CD14-positive monocyte (primary cell): ENCODE measurements around the gene LMO7. TPM values are rescaled to one million over a fixed set of nuclear protein-coding genes. Genes with fewer than 3 reads are reported as not detected.

Experiments
- DNase-seq, 3 donors: peaks; one replicate each; pipeline ENCODE4 v3.0.0-alpha.2; 2011 to 2022
- H2AFZ ChIP-seq: 2 replicates; pipeline ENCODE4 v1.6.0; 2012; ENCODE audit warnings: mild to moderate bottlenecking, low read depth, low read length, inconsistent platforms; ENCODE audit not compliant: insufficient read depth, poor library complexity, severe bottlenecking
- H3K27ac ChIP-seq, 2 donors: 1 replicate in 1 of 2; 2 replicates in 1 of 2; pipeline ENCODE4 v1.5.1; 2012 to 2013; ENCODE audit warnings: low read length in 2 of 2, control low read depth in 1 of 2, inconsistent platforms in 1 of 2, low read depth in 1 of 2, mild to moderate bottlenecking in 1 of 2
- H3K27me3 ChIP-seq, 2 donors: one replicate each; pipeline versions ENCODE4 v1.6.0 to v1.6.1; 2011 to 2013; ENCODE audit warnings: low read length in 2 of 2; ENCODE audit not compliant: control insufficient read depth in 2 of 2, insufficient read depth in 2 of 2
- H3K36me3 ChIP-seq, 2 donors: replicated peaks in 1 of 2; 1 replicate in 1 of 2; 2 replicates in 1 of 2; pipeline versions ENCODE4 v1.5.1 to v1.6.1; 2012 to 2013; ENCODE audit warnings: low read length in 2 of 2, control low read depth in 1 of 2, inconsistent platforms in 1 of 2, mild to moderate bottlenecking in 1 of 2; ENCODE audit not compliant: insufficient read depth in 2 of 2, control insufficient read depth in 1 of 2
- H3K4me1 ChIP-seq, 2 donors: 1 replicate in 1 of 2; 2 replicates in 1 of 2; pipeline versions ENCODE4 v1.5.1 to v1.6.1; 2012 to 2013; ENCODE audit warnings: low read length in 2 of 2, control low read depth in 1 of 2, inconsistent platforms in 1 of 2, mild to moderate bottlenecking in 1 of 2, moderate library complexity in 1 of 2; ENCODE audit not compliant: insufficient read depth in 2 of 2, control insufficient read depth in 1 of 2
- H3K4me2 ChIP-seq: replicated peaks from 2 replicates; pipeline ENCODE3; 2012; ENCODE audit warnings: low read length, moderate library complexity, mild to moderate bottlenecking; ENCODE audit not compliant: poor library complexity, severe bottlenecking; ENCODE audit errors: extremely low read depth
- H3K4me3 ChIP-seq, 3 experiments: fragments of 200-600 bp in 1 of 3; sonication (generic) in 1 of 3; replicated peaks in 1 of 3; 1 replicate in 2 of 3; 2 replicates in 1 of 3; pipeline ENCODE4 v1.5.1; 2011 to 2013; ENCODE audit warnings: low read length in 3 of 3, mild to moderate bottlenecking in 3 of 3, control low read depth in 2 of 3, low read depth in 2 of 3, inconsistent platforms in 1 of 3, moderate library complexity in 1 of 3
- H3K79me2 ChIP-seq: 2 replicates; pipeline ENCODE4 v1.6.0; 2012; ENCODE audit warnings: mild to moderate bottlenecking, control low read depth, inconsistent platforms, low read length, moderate library complexity; ENCODE audit not compliant: insufficient read depth
- H3K9ac ChIP-seq: 2 replicates; pipeline ENCODE4 v1.6.0; 2017; ENCODE audit warnings: low read length, mild to moderate bottlenecking; ENCODE audit not compliant: insufficient read depth, poor library complexity, severe bottlenecking
- H3K9me3 ChIP-seq, 2 donors: replicated peaks in 1 of 2; 1 replicate in 1 of 2; 2 replicates in 1 of 2; pipeline versions ENCODE4 v1.5.1 to v1.6.1; 2012 to 2013; ENCODE audit warnings: low read length in 2 of 2, control low read depth in 1 of 2; ENCODE audit not compliant: control insufficient read depth in 1 of 2, insufficient read depth in 1 of 2
- H4K20me1 ChIP-seq: 2 replicates; pipeline ENCODE4 v1.6.0; 2012; ENCODE audit warnings: mild to moderate bottlenecking, low read length, control low read depth, moderate library complexity; ENCODE audit not compliant: insufficient read depth
- H3K27ac Mint-ChIP-seq, 7 donors: one replicate each; pipeline ENCODE4 v1.8.0; 2020; ENCODE audit warnings: mild to moderate bottlenecking in 7 of 7, mixed read lengths in 7 of 7, moderate library complexity in 6 of 7, inconsistent platforms in 2 of 7
- H3K27me3 Mint-ChIP-seq, 3 donors: one replicate each; pipeline ENCODE4 v1.8.0; 2021 to 2022; ENCODE audit warnings: low read depth in 3 of 3, mild to moderate bottlenecking in 3 of 3, mixed read lengths in 3 of 3, moderate library complexity in 3 of 3, inconsistent platforms in 1 of 3
- H3K36me3 Mint-ChIP-seq, 2 donors: one replicate each; pipeline ENCODE4 v1.8.0; 2020; ENCODE audit warnings: mixed read lengths in 2 of 2, inconsistent platforms in 1 of 2, mild to moderate bottlenecking in 1 of 2
- H3K4me1 Mint-ChIP-seq: one replicate; pipeline ENCODE4 v1.8.0; 2020; ENCODE audit warnings: mild to moderate bottlenecking, mixed read lengths
- H3K4me3 Mint-ChIP-seq, 2 donors: one replicate each; pipeline ENCODE4 v1.8.0; 2020; ENCODE audit warnings: mild to moderate bottlenecking in 2 of 2, mixed read lengths in 2 of 2, moderate library complexity in 1 of 2
- H3K9me3 Mint-ChIP-seq, 7 donors: one replicate each; pipeline ENCODE4 v1.8.0; 2020 to 2022; ENCODE audit warnings: mixed read lengths in 7 of 7, mild to moderate bottlenecking in 6 of 7, moderate library complexity in 6 of 7, inconsistent platforms in 2 of 7
- CTCF ChIP-seq: fragments of 200-600 bp; IDR thresholded peaks from one replicate; pipeline ENCODE4 v1.8.0; 2022; ENCODE audit warnings: antibody characterized with exemption, mild to moderate bottlenecking
- WGBS: methylation state at CpG from one replicate; pipeline ENCODE4 v1.1.5; 2013; ENCODE audit warnings: missing lambda C conversion rate; ENCODE audit not compliant: insufficient coverage; 5-methylcytosine and 5-hydroxymethylcytosine counted together
- intact Hi-C, 2 donors: fragments of 100-400 bp; cut with micrococcal nuclease; formaldehyde crosslinking; loops; one replicate each; pipeline versions ENCODE4 v1.15.0 to v1.15.1; 2023
- polyA plus RNA-seq, 3 donors: library from polyadenylated mRNA; depleted of rRNA in 1 of 3; unstranded in 2 of 3; stranded (reverse) in 1 of 3; fragments of 300-500 nt in 2 of 3; fragments of >200 nt in 1 of 3; fragmentation: Illumina TruSeq in 2 of 3; gene quantifications; 1 replicate in 2 of 3; 2 replicates in 1 of 3; pipeline ENCODE4 v1.2.3, GENCODE V29; 2012 to 2021

LMO7 gene
- polyA plus RNA-seq, 3 donors: 0.79 to 1.6 (median 0.90) TPM

- H3K4me3 Mint-ChIP-seq: no peak overlapping the region
- Histone ChIP-seq H2AFZ (no peak overlapping the region), H3K9ac (no peak overlapping the region), H3K4me1 (no peaks in the 10 kb centered on the region), H3K4me2 (no peak overlapping the region), H3K9me3 (no peaks in the 10 kb centered on the region), H4K20me1 (no peaks in the 10 kb centered on the region), H3K4me3 (no peak overlapping the region), H3K36me3 (no peaks in the 10 kb centered on the region), H3K27ac (no peak overlapping the region), H3K79me2 (no peaks in the 10 kb centered on the region), H3K27me3 (no peaks in the 10 kb centered on the region)
- H3K27ac Mint-ChIP-seq: no peak overlapping the region
- peaks cover 0 to 1% (median 0%) of the 10 kb centered on the region in 3 donors for H3K27me3 Mint-ChIP-seq
- intact Hi-C loops: no loop called here
- WGBS: no CpG with 5 or more reads among the region's 2 CpGs
- H3K4me1 Mint-ChIP-seq: no peaks in the 10 kb centered on the region
- no peak for DNase-seq
- TF ChIP-seq CTCF: no peak
- peaks cover 4% of the 10 kb centered on the region in 2 donors for H3K36me3 Mint-ChIP-seq
- H3K9me3 Mint-ChIP-seq: peaks cover 0 to 7% (median 1%) of the 10 kb centered on the region in 7 donors
These were observed 211.5 kb downstream of the LMO7 start for GRCh38 chr13:75847588-75847987.

GRCh38 chr13:75850916-75851315 lies 214.8 kb downstream of the LMO7 start:
- no peak overlapping the region for H3K4me2 ChIP-seq
- Mint-ChIP-seq H3K27ac (no peak overlapping the region), H3K4me3 (peak overlapping the region in 1 of 2 donors; percentile 4), H3K4me1 (no peaks in the 10 kb centered on the region), H3K27me3 (peaks cover 0 to 1% (median 0%) of the 10 kb centered on the region in 3 donors), H3K9me3 (peaks cover 0 to 4% (median 0%) of the 10 kb centered on the region in 7 donors), H3K36me3 (peaks cover 0 to 5% of the 10 kb centered on the region in 2 donors)
- H3K4me3 ChIP-seq: no peak overlapping the region
- H3K9me3 ChIP-seq: no peaks in the 10 kb centered on the region
- no peak for DNase-seq
- 89% methylated on average over 1 of the region's 3 CpGs for WGBS
- H4K20me1 ChIP-seq: no peaks in the 10 kb centered on the region
- no peak overlapping the region for H2AFZ ChIP-seq
- H3K36me3 ChIP-seq: no peaks in the 10 kb centered on the region
- H3K27ac ChIP-seq: no peak overlapping the region
- intact Hi-C loops: no loop called here
- H3K9ac ChIP-seq: no peak overlapping the region
- no peaks in the 10 kb centered on the region for H3K79me2 ChIP-seq
- no peak for TF ChIP-seq CTCF
- no peaks in the 10 kb centered on the region for H3K27me3 ChIP-seq
- no peaks in the 10 kb centered on the region for H3K4me1 ChIP-seq
